Retina (tissue), 1 donor: Measurements from ENCODE around the gene RPS21.

Experiments
- DNase-seq: peaks from one replicate; pipeline ENCODE4 v3.0.0-alpha.2; 2016

Gene RPS21

GRCh38 chr20:62398120-62398821, 11.4 kb downstream of the RPS21 start:
- DNase-seq, result no peak

GRCh38 chr20:62400021-62400420, 13.1 kb downstream of the RPS21 start:
- DNase-seq, result no peak

GRCh38 chr20:62400541-62400940, 13.6 kb downstream of the RPS21 start:
- DNase-seq, result no peak

GRCh38 chr20:62401331-62401779, 14.5 kb downstream of the RPS21 start:
- no peak for DNase-seq

GRCh38 chr20:62402456-62403150, 15.7 kb downstream of the RPS21 start:
- no peak for DNase-seq

GRCh38 chr20:62403331-62403730, 16.4 kb downstream of the RPS21 start:
- no peak for DNase-seq

GRCh38 chr20:62404112-62404665, 17.3 kb downstream of the RPS21 start:
- DNase-seq, result no peak

GRCh38 chr20:62404761-62405107, 17.8 kb downstream of the RPS21 start:
- no peak for DNase-seq

- DNase-seq, result peak; percentile 60
These were observed 18.4 kb downstream of the RPS21 start for GRCh38 chr20:62405108-62405980.

GRCh38 chr20:62405981-62406513, 19.1 kb downstream of the RPS21 start:
- DNase-seq, result no peak

GRCh38 chr20:62406635-62407176, 19.8 kb downstream of the RPS21 start:
- DNase-seq, result no peak

- DNase-seq, result peak; percentile 91
These were observed 20.5 kb downstream of the RPS21 start, which contains the start of gene CABLES2 for GRCh38 chr20:62407221-62407992. Gene CABLES2 (minus strand): TSS chr20:62407285. CDS start chr20:62407276, 9 bp downstream.

- no peak for DNase-seq
These were observed 21.2 kb downstream of the RPS21 start for GRCh38 chr20:62408055-62408454.

- no peak for DNase-seq
These were observed 21.7 kb downstream of the RPS21 start for GRCh38 chr20:62408640-62409039.

GRCh38 chr20:62409086-62409853, 22.4 kb downstream of the RPS21 start:
- no peak for DNase-seq

GRCh38 chr20:62409931-62410745, 23.2 kb downstream of the RPS21 start:
- DNase-seq, result peak; percentile 85

GRCh38 chr20:62410746-62411478, 24.0 kb downstream of the RPS21 start:
- DNase-seq, result no peak

- no peak for DNase-seq
These were observed 24.7 kb downstream of the RPS21 start for GRCh38 chr20:62411479-62412193.
